K562 (cell line): ENCODE data around the gene C18orf63.

Source experiments
- BRD4 ChIP-seq: fragments of 200-600 bp; sonication (generic); IDR thresholded peaks from 2 replicates; pipeline ENCODE4 v1.6.1; 2017; ENCODE audit warnings: inconsistent platforms
- EZH2 ChIP-seq: IDR thresholded peaks from 2 replicates; pipeline ENCODE4 v1.6.1; 2012; ENCODE audit warnings: low read depth, mild to moderate bottlenecking, inconsistent platforms, low read length, borderline replicate concordance
- L3MBTL2 ChIP-seq: fragments of 450-650 bp; IDR thresholded peaks from 2 replicates; pipeline ENCODE4 v1.6.1; 2016; ENCODE audit warnings: mild to moderate bottlenecking, moderate library complexity
- TF ChIP-seq, protein P1 (sequence below): fragments of 450-650 bp; formaldehyde crosslinking; IDR thresholded peaks from 2 replicates; pipeline ENCODE4 v1.4.0; 2020; ENCODE audit warnings: mild to moderate bottlenecking, moderate library complexity

DNA sequence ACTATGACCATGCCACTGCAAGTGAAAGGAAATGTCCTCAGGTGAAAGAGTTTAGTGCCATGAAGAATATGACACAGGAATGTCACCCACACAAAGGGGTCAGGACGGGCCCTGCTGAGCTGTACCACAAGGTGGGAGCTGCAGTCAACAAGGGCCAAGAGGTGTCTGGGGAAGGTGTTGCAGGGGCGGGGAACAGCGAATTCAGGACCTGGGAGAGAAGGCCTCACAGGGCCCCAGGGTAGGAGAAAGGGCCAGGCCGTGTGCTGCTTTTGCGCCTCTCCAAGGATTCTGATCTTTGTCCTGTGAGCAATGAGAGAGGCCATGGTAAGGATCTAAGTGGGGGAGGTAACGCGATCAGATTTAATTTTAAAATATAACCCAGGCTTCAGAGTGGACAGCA, 47.5 kb upstream of the C18orf63 start:
- TF ChIP-seq, protein P1, sequence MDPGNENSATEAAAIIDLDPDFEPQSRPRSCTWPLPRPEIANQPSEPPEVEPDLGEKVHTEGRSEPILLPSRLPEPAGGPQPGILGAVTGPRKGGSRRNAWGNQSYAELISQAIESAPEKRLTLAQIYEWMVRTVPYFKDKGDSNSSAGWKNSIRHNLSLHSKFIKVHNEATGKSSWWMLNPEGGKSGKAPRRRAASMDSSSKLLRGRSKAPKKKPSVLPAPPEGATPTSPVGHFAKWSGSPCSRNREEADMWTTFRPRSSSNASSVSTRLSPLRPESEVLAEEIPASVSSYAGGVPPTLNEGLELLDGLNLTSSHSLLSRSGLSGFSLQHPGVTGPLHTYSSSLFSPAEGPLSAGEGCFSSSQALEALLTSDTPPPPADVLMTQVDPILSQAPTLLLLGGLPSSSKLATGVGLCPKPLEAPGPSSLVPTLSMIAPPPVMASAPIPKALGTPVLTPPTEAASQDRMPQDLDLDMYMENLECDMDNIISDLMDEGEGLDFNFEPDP: no peak
- TF ChIP-seq BRD4: no peak
- no peak for TF ChIP-seq EZH2
- no peak for TF ChIP-seq L3MBTL2
